GM12878 (cell line): ENCODE data around the gene ACACB.

Source experiments
- EP300 ChIP-seq, 2 experiments: fragments of 150-350 bp in 1 of 2; IDR thresholded peaks; 2 replicates each; pipeline ENCODE4 v1.6.1; 2011 to 2012; ENCODE audit warnings: low read depth in 2 of 2, low read length in 2 of 2, borderline replicate concordance in 1 of 2, improper control_type of control experiment in 1 of 2, inconsistent platforms in 1 of 2; ENCODE audit not compliant: control insufficient read depth in 1 of 2
- ETV6 ChIP-seq, 2 experiments: fragments of 450-650 bp in 1 of 2; IDR thresholded peaks in 1 of 2; conservative IDR thresholded peaks in 1 of 2; 2 replicates each; pipeline ENCODE4 v1.6.1; 2014; ENCODE audit warnings: antibody characterized with exemption in 1 of 2, borderline replicate concordance in 1 of 2, low read depth in 1 of 2, mild to moderate bottlenecking in 1 of 2, moderate library complexity in 1 of 2
- GABPA ChIP-seq: IDR thresholded peaks from 2 replicates; pipeline ENCODE4 v1.6.1; 2014; ENCODE audit warnings: antibody characterized with exemption, low read depth, mild to moderate bottlenecking, inconsistent platforms
- JUNB ChIP-seq: IDR thresholded peaks from 2 replicates; pipeline ENCODE4 v1.6.1; 2016; ENCODE audit warnings: antibody characterized with exemption, mild to moderate bottlenecking
- PML ChIP-seq: IDR thresholded peaks from 2 replicates; pipeline ENCODE4 v1.6.1; 2012; ENCODE audit warnings: low read length, inconsistent platforms
- POLR2A ChIP-seq: IDR thresholded peaks from 2 replicates; pipeline ENCODE4 v1.6.1; 2011; ENCODE audit warnings: low read depth, mild to moderate bottlenecking, low read length
- POLR2AphosphoS5 ChIP-seq: IDR thresholded peaks from 2 replicates; pipeline ENCODE4 v1.6.1; 2011; ENCODE audit warnings: mild to moderate bottlenecking, low read length, inconsistent platforms
- RAD21 ChIP-seq: IDR thresholded peaks from 2 replicates; pipeline ENCODE4 v1.6.1; 2011; ENCODE audit warnings: mild to moderate bottlenecking, low read depth, low read length, moderate library complexity; ENCODE audit not compliant: insufficient read depth
- RFX5 ChIP-seq: IDR thresholded peaks from 2 replicates; pipeline ENCODE4 v1.6.1; 2011; ENCODE audit warnings: low read depth, low read length, improper control_type of control experiment
- YY1 ChIP-seq: IDR thresholded peaks from 2 replicates; pipeline ENCODE4 v1.6.1; 2011; ENCODE audit warnings: low read depth, mild to moderate bottlenecking, low read length
- TF ChIP-seq, protein P1 (sequence below), 3 experiments: IDR thresholded peaks in 2 of 3; conservative IDR thresholded peaks in 1 of 3; 2 replicates each; pipeline ENCODE4 v1.5.1; 2011; ENCODE audit warnings: low read depth in 3 of 3, low read length in 3 of 3, mild to moderate bottlenecking in 3 of 3, control low read depth in 2 of 3, moderate library complexity in 2 of 3, inconsistent platforms in 1 of 3, mixed read lengths in 1 of 3; ENCODE audit not compliant: control insufficient read depth in 2 of 3, insufficient read depth in 1 of 3; ENCODE audit errors: extremely low read depth in 1 of 3

DNA sequence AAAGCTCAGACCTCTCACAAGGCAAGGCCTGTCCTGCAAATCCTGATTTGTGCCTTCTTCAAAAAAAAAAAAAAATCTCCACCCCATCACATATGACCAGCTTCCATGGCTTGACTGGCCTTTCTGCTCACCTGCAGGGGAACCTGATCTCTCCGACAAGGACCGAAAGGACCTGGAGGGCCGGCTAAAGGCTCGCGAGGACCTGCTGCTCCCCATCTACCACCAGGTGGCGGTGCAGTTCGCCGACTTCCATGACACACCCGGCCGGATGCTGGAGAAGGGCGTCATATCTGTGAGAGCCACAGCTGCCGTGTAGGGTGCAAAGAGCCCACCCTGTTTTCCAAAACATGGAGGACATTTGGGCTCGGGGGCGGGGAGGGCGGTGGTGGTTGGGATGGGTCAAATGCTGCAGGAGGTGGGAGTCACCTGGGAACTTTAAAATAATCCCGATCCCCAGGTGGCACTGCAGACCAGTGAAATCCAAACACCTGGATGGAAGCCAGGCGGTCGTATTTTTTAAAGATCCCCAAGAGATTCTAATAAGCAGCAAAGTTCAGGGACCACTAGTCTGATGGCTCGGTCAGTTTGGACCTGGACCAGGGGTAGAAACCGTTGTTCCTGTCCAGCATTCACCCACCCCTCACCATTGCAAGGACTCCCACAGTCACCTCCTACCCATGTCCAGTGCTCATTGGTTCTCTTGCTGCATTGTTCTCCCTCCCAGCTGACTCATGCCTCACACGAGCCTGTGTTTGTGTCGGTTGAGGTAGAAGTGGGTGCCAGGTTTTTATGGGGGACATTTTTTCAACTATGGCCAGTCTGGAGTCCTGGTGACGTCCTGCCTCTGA is 147.9 kb downstream of the ACACB start:
- TF ChIP-seq ETV6 (conservative IDR thresholded peaks at IDR 0.05 in 1 of 2, IDR thresholded peaks at IDR 0.05 in 1 of 2; ENCODE audit: borderline replicate concordance in 1 of 2, low read depth in 1 of 2) (no peak), POLR2AphosphoS5 (no peak), PML (no peak), RAD21 (peak; percentile 75), POLR2A (no peak), GABPA (no peak), EP300 (IDR thresholded peaks at IDR 0.05; ENCODE audit: borderline replicate concordance in 1 of 2, control insufficient read depth in 1 of 2, low read depth in 2 of 2, low read length in 2 of 2) (no peak), RFX5 (no peak), YY1 (peak; percentile 86), JUNB (no peak)
- TF ChIP-seq, protein P1, sequence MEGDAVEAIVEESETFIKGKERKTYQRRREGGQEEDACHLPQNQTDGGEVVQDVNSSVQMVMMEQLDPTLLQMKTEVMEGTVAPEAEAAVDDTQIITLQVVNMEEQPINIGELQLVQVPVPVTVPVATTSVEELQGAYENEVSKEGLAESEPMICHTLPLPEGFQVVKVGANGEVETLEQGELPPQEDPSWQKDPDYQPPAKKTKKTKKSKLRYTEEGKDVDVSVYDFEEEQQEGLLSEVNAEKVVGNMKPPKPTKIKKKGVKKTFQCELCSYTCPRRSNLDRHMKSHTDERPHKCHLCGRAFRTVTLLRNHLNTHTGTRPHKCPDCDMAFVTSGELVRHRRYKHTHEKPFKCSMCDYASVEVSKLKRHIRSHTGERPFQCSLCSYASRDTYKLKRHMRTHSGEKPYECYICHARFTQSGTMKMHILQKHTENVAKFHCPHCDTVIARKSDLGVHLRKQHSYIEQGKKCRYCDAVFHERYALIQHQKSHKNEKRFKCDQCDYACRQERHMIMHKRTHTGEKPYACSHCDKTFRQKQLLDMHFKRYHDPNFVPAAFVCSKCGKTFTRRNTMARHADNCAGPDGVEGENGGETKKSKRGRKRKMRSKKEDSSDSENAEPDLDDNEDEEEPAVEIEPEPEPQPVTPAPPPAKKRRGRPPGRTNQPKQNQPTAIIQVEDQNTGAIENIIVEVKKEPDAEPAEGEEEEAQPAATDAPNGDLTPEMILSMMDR (IDR thresholded peaks at IDR 0.05 in 2 of 3, conservative IDR thresholded peaks at IDR 0.05 in 1 of 3; ENCODE audit: control insufficient read depth in 2 of 3, extremely low read depth in 1 of 3, insufficient read depth in 1 of 3, low read depth in 3 of 3, low read length in 3 of 3) = peak; percentile 80 to 94 (median 86)
